Measurements from ENCODE around the gene RCAN3.
"Not testable (repeated sequence)": the region's sequence is repeated elsewhere in the genome, so short reads cannot be mapped to it uniquely, and the experiment has no call there.

The RCAN3 gene

GRCh38 chr1:24503059-24503751 is 569 bp downstream of the RCAN3 start:
- DNase-seq (ENCODE audit: insufficient read length), result no peak
- TF ChIP-seq POLR2A (IDR thresholded peaks at IDR 0.05; ENCODE audit: low read depth, low read length), result no peak
- no peak for TF ChIP-seq TAF1 (IDR thresholded peaks at IDR 0.05; ENCODE audit: borderline replicate concordance, low read depth, low read length)
- no peak for TF ChIP-seq POLR2AphosphoS5 (IDR thresholded peaks at IDR 0.05; ENCODE audit: low read depth, low read length)
- FAIRE-seq, result no peak

- no peak for DNase-seq (ENCODE audit: insufficient read length)
- no peak for TF ChIP-seq POLR2AphosphoS5 (IDR thresholded peaks at IDR 0.05; ENCODE audit: low read depth, low read length)
- no peak for TF ChIP-seq POLR2A (IDR thresholded peaks at IDR 0.05; ENCODE audit: low read depth, low read length)
- TF ChIP-seq TAF1 (IDR thresholded peaks at IDR 0.05; ENCODE audit: borderline replicate concordance, low read depth, low read length), result no peak
- FAIRE-seq, result no peak
Measured at GRCh38 chr1:24503870-24504523, 1.4 kb downstream of the RCAN3 start.

GRCh38 chr1:24504560-24504959 is 1.9 kb downstream of the RCAN3 start:
- FAIRE-seq (no peak), DNase-seq (ENCODE audit: insufficient read length) (no peak)
- TF ChIP-seq POLR2AphosphoS5 (IDR thresholded peaks at IDR 0.05; ENCODE audit: low read depth, low read length) (no peak), POLR2A (IDR thresholded peaks at IDR 0.05; ENCODE audit: low read depth, low read length) (no peak), TAF1 (IDR thresholded peaks at IDR 0.05; ENCODE audit: borderline replicate concordance, low read depth, low read length) (no peak)

GRCh38 chr1:24505816-24506215 is 3.2 kb downstream of the RCAN3 start:
- FAIRE-seq (no peak), DNase-seq (ENCODE audit: insufficient read length) (no peak)
- no peak for TF ChIP-seq POLR2A (IDR thresholded peaks at IDR 0.05; ENCODE audit: low read depth, low read length)

DNA sequence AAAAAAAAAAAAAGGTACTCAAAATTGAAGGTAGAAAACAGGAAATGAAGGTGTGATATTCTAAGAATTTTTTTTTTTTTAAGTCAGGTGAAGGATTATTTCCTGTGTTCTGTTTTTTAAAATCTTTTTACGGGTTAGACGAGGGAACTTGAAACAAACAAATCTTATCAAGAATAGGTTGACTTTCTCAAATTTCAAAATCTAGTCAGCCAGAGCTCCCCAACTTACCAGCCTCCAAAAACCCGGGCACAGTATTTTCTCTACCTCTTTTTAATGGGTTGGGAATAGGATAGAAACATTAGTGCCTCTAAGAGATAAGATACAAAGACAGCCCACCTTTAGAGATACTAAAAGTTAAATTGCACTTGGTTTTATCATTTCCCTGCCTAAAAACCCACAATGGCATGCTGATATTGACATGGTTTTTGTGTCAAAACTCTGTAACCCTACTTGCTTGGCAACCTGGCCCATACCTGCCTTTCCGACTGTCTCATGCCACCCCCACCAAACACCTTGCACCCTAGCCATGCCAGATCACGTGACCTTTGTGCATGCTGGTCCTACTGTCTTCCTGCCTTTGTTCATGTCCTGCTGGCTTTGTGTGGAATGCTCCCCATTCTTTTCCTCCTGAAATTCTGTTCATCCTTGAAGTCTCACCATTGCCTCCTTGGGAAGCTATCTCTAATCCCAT is 4.2 kb downstream of the RCAN3 start:
- FAIRE-seq (no peak), DNase-seq (ENCODE audit: insufficient read length) (no peak)
- TF ChIP-seq TAF1 (IDR thresholded peaks at IDR 0.05; ENCODE audit: borderline replicate concordance, low read depth, low read length) (no peak), POLR2AphosphoS5 (IDR thresholded peaks at IDR 0.05; ENCODE audit: low read depth, low read length) (no peak), POLR2A (IDR thresholded peaks at IDR 0.05; ENCODE audit: low read depth, low read length) (no peak)

DNA sequence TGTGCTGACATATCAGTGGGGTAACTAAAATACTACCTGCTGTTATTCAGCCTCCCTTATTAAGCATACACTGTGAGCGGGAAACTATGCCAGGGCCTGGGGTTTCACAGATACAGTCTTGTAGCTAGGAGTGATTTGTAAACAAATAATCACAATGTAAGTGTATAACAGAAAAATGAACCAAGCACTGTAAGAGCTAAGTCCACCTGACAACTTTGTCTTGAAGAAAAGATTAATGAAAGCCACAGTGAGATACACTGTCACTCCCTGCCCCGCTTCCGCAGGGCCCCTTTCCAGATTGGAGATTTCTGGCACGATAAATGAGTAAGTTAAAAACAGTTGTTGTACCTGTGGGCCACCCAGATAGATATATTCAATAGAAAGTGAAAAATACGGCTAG is 4.8 kb downstream of the RCAN3 start:
- TF ChIP-seq TAF1 (IDR thresholded peaks at IDR 0.05; ENCODE audit: borderline replicate concordance, low read depth, low read length) (no peak), POLR2A (IDR thresholded peaks at IDR 0.05; ENCODE audit: low read depth, low read length) (no peak), POLR2AphosphoS5 (IDR thresholded peaks at IDR 0.05; ENCODE audit: low read depth, low read length) (no peak)
- no peak for FAIRE-seq

DNA sequence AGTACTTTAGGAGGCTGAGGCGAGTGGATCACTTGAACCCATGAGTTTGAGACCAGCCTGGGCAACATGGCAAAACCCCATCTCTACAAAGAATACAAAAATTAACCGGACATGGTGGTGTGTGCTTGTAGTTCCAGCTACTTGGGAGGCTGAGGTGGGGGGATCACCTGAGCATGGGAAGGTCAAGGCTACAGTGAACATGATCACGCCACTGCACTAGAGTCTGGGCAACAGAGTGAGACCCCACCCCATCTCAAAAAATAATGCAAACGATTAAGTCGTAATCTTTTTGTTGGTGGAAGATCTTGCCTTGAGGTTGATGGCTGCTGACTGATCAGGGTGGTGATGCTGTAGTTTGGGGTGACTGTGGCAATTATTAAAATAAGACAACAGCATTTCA is 6.3 kb downstream of the RCAN3 start:
- no peak for FAIRE-seq
- DNase-seq (ENCODE audit: insufficient read length), result no peak
- TF ChIP-seq POLR2AphosphoS5 (IDR thresholded peaks at IDR 0.05; ENCODE audit: low read depth, low read length) (no peak), TAF1 (IDR thresholded peaks at IDR 0.05; ENCODE audit: borderline replicate concordance, low read depth, low read length) (no peak), POLR2A (IDR thresholded peaks at IDR 0.05; ENCODE audit: low read depth, low read length) (no peak)

More for the DNA sequence above, 4.8 kb downstream of the RCAN3 start:
- DNase-seq (ENCODE audit: insufficient read length), result no peak

DNA sequence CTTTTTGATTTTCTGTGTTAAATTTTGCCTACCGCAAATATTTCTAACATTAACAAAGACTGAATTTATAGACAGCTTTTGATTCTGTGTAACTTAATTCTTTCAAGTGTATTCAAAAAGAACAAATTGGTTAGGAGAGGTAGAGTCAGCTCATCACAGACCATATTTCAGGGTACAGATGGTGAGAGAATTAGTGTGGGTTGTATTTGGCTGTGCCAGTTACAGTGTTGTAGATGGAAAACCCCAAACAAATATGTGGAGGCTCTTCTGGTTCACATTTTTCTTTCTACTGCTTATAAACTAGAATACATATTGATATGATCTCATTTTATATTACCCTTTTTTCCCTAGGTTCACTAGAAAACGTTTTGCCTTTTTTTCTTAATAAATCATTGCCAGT is 11.1 kb downstream of the RCAN3 start:
- DNase-seq (ENCODE audit: insufficient read length) (no peak), FAIRE-seq (no peak)
- TF ChIP-seq POLR2A (IDR thresholded peaks at IDR 0.05; ENCODE audit: low read depth, low read length) (no peak), POLR2AphosphoS5 (IDR thresholded peaks at IDR 0.05; ENCODE audit: low read depth, low read length) (no peak), TAF1 (IDR thresholded peaks at IDR 0.05; ENCODE audit: borderline replicate concordance, low read depth, low read length) (no peak)

DNA sequence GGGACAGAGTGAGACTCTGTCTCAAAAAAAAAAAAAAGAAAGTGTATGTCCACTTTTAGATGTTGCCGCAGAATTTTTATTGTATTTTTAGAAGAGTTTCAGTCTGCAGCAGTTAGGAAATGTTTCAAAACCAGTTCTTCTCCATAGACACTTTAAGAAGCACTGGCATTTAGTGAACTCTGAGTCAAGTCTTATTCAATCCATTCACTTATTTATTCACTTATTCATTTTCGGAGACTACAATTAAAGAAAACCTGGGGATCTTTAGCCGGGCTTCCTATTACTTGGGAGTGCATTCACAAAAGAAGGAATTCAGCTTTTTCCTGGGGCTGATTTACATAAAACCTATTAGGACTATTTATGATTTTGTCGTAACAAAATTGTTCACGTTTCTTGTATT is 12.3 kb downstream of the RCAN3 start:
- FAIRE-seq (no peak), DNase-seq (ENCODE audit: insufficient read length) (no peak)
- TF ChIP-seq POLR2AphosphoS5 (IDR thresholded peaks at IDR 0.05; ENCODE audit: low read depth, low read length), result no peak
- TF ChIP-seq TAF1 (IDR thresholded peaks at IDR 0.05; ENCODE audit: borderline replicate concordance, low read depth, low read length), result no peak
- TF ChIP-seq POLR2A (IDR thresholded peaks at IDR 0.05; ENCODE audit: low read depth, low read length), result no peak

DNA sequence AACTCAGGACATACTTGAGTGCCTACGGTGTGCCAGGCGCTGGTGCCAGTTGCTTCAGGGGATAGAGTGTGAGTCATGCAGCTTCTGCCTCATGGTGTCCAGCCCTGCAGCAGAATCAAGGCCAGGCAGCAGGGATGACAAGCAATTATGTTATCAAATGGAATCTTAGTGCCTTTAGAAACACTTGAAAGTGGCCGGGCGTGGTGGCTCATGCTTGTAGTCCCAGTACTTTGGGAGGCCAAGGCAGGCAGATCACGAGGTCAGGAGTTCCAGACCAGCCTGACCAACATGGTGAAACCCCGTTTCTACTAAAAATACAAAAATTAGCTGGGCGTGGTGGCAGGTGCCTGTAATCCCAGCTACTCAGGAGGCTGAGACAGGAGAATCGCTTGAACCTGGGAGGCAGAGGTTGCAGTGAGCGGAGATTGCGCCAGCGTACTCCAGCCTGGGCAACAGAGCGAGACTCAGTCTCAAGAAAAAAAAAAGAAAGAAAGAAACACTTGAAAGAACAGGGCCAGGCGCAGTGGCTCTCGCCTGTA is 13.1 kb downstream of the RCAN3 start:
- not testable (repeated sequence) for FAIRE-seq; DNase-seq (ENCODE audit: insufficient read length)

DNA sequence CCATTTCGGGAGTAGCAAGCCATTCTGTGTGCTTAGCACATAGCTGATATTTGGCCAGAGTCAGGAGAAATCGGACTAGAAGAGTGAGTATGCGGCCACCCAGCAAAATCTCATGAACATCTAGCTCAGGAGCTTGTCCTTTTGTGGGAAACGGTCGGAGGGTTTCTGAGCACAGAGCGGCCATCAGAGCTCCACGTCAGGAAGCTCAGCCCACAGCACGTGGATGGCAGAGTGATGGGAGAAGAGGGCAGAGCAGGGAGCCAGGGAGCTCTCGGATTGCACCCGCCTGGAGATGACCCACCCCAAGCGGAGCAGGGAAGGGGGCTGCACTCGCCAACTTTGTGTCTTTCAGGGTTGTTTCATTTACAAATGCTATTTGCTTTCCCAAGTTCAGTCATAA is 13.9 kb downstream of the RCAN3 start:
- FAIRE-seq (no peak), DNase-seq (ENCODE audit: insufficient read length) (no peak)
- no peak for TF ChIP-seq POLR2A (IDR thresholded peaks at IDR 0.05; ENCODE audit: low read depth, low read length)
- no peak for TF ChIP-seq POLR2AphosphoS5 (IDR thresholded peaks at IDR 0.05; ENCODE audit: low read depth, low read length)
- no peak for TF ChIP-seq TAF1 (IDR thresholded peaks at IDR 0.05; ENCODE audit: borderline replicate concordance, low read depth, low read length)

DNA sequence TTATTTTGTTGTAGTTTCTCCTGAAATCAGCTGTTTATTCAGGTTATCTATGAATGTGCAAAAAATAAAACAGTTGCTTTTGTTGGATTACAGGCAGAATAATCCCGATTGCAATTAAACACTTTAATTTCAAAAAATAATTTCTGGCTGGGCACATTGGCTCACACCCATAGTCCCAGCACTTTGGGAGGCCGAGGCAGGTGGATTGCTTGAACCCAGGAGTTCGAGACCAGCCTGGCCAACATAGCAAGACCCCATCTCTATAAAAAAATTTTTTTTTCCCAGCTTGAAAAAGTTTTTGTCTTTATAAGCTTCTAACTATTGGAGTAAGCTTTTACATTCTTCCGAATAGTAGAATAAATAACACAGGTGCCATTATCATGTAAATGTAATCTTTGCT is 15.3 kb downstream of the RCAN3 start:
- no peak for FAIRE-seq
- TF ChIP-seq POLR2AphosphoS5 (IDR thresholded peaks at IDR 0.05; ENCODE audit: low read depth, low read length), result no peak
- no peak for TF ChIP-seq TAF1 (IDR thresholded peaks at IDR 0.05; ENCODE audit: borderline replicate concordance, low read depth, low read length)
- TF ChIP-seq POLR2A (IDR thresholded peaks at IDR 0.05; ENCODE audit: low read depth, low read length), result no peak
- no peak for DNase-seq (ENCODE audit: insufficient read length)

- DNase-seq (ENCODE audit: insufficient read length); FAIRE-seq: not testable (repeated sequence)
Measured at GRCh38 chr1:24520282-24520681, 17.6 kb downstream of the RCAN3 start.

Data from GM12892 (cell line).